Measurements from ENCODE around the gene FEN1.

FEN1 gene

DNA sequence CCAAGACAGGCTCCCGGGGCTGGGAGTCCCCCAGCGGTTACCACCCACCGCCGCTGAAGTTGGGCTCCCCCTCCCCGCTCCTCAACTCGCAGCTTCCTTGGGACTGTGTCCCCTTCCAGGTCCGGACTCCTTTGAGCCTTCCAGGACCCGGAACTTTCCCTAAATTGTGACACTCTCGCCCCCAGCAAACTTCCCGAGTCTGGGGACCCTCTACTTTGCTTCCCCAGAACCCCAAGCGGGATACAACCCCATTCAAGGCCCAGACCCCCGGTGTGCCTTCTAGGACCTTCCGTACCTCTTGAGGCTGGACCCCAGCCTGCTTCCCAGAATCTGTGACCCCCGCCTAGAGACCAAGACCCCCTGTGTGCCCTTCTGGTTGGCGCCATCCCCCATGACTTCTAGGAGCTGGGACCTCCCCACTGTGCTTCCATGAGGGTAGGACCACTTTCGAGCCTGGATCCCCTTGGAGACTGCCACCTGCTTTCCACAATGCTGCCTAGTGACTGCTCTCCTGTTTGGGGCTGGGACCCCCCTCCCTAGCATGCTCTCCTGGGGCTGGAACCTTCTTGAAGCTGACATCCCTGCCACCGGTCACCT, 39.7 kb upstream of the FEN1 start:
- TF ChIP-seq YY1 (IDR thresholded peaks at IDR 0.05; ENCODE audit: low read depth) (no peak), FOXM1 (IDR thresholded peaks at IDR 0.05; ENCODE audit: borderline replicate concordance, low read depth) (no peak), TCF12 (IDR thresholded peaks at IDR 0.05; ENCODE audit: low read depth) (no peak), EGR1 (IDR thresholded peaks at IDR 0.05) (no peak), TEAD4 (IDR thresholded peaks at IDR 0.05) (no peak), RAD21 (IDR thresholded peaks at IDR 0.05; ENCODE audit: low read depth) (no peak), TAF1 (IDR thresholded peaks at IDR 0.05; ENCODE audit: low read depth) (no peak), REST (IDR thresholded peaks at IDR 0.05; ENCODE audit: low read depth) (no peak), CREB1 (IDR thresholded peaks at IDR 0.05; ENCODE audit: low read depth) (no peak), EP300 (IDR thresholded peaks at IDR 0.05; ENCODE audit: borderline replicate concordance) (no peak), NFIC (IDR thresholded peaks at IDR 0.05) (no peak), ZBTB7A (IDR thresholded peaks at IDR 0.05; ENCODE audit: low read depth) (no peak; the same call in 1 of the 2 replicates), CEBPB (IDR thresholded peaks at IDR 0.05) (no peak)
- TF ChIP-seq, protein P1, sequence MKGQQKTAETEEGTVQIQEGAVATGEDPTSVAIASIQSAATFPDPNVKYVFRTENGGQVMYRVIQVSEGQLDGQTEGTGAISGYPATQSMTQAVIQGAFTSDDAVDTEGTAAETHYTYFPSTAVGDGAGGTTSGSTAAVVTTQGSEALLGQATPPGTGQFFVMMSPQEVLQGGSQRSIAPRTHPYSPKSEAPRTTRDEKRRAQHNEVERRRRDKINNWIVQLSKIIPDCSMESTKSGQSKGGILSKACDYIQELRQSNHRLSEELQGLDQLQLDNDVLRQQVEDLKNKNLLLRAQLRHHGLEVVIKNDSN (IDR thresholded peaks at IDR 0.05), result no peak
- TF ChIP-seq, protein P2, sequence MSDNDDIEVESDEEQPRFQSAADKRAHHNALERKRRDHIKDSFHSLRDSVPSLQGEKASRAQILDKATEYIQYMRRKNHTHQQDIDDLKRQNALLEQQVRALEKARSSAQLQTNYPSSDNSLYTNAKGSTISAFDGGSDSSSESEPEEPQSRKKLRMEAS (IDR thresholded peaks at IDR 0.05), result no peak

DNA sequence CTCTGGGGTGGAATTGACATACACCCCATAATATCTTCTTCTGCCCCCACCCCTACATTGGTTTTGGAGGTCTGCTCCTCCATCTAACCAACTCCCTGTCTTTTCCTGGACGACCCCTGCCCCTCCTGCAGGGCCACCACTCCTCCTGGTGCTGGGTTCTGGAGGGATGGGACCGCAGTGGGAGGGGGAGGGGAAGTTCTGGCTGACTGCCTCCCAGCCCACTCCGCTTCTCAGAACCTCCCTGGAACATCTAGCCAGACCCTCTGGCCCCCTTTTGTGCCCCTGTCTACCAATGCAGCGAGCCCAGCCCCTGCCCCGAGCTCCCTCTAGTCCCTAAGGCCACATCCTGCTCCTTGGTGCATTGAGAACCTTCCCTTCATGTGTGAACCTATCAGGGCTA, 39.0 kb upstream of the FEN1 start:
- no peak for TF ChIP-seq TEAD4 (IDR thresholded peaks at IDR 0.05)
- TF ChIP-seq TAF1 (IDR thresholded peaks at IDR 0.05; ENCODE audit: low read depth), result no peak
- TF ChIP-seq, protein P2 (IDR thresholded peaks at IDR 0.05), result no peak
- no peak for TF ChIP-seq ZBTB7A (IDR thresholded peaks at IDR 0.05; ENCODE audit: low read depth)
- TF ChIP-seq RAD21 (IDR thresholded peaks at IDR 0.05; ENCODE audit: low read depth), result no peak
- TF ChIP-seq CREB1 (IDR thresholded peaks at IDR 0.05; ENCODE audit: low read depth), result no peak

DNA sequence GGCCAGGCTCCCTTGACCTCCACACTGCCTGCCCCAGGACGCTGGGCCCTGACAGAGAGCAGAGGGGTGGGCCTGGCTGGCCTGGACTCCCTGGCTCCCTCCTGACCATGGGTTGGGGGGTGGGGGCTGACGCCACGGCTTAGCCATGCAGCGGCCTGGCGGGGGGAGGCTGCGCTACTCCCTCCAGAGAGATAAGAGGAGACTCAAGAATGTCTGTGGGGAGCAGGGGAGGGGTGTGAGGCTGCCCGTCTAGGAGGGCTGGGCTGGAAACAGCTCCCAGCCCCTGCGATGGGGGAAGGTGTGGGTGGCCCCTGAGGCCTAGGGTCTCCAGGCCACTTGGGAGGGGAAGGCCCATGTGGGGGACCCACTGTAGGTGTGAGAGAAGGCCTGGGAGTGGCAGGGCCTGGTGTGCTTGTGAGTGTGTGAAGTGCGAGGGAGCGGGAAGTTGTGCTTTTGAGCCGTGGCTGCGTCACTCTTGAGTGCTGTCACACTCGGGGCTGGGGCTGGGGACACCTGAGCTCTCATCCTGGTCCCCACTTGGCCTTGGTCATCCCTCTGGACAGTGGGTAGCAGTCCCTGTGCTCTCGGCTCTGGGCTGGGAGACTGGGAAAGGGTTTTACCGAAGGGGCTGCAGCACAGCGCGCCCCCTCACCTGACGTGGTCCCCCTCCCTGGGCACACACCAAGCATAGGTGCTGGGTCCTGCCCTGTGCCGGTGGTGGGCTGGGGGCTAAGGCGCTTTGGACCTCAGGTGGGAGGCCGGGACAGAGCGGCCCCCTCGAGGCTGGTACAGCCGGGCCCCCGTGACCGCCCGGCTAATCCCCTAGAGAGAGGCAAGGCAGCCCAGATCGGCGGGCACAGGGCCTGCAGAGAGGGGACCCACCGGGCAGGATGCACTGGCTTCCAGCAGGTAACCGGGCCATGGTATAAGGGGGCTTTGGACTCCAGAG, 37.9 kb upstream of the FEN1 start:
- TF ChIP-seq, protein P2 (IDR thresholded peaks at IDR 0.05), result no peak
- TF ChIP-seq CREB1 (IDR thresholded peaks at IDR 0.05; ENCODE audit: low read depth) (no peak), YY1 (IDR thresholded peaks at IDR 0.05; ENCODE audit: low read depth) (no peak), RAD21 (IDR thresholded peaks at IDR 0.05; ENCODE audit: low read depth) (no peak), FOXM1 (IDR thresholded peaks at IDR 0.05; ENCODE audit: borderline replicate concordance, low read depth) (no peak)

DNA sequence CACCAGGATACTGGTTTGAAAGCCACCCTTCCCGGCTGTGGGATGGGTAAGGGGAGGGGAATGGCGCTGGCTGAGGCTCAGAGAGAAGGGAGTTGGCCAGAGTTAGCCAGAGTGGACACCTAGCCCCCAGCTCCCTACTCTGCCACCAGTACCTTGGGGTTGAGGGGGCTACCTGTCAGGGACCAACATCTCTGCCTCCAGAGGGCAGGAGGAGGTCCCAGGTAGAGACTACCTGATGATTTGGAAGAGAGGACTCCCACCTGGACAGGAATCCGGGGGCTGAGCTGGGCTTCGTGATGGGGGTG, 36.6 kb upstream of the FEN1 start:
- TF ChIP-seq TEAD4 (IDR thresholded peaks at IDR 0.05), result no peak
- TF ChIP-seq EGR1 (IDR thresholded peaks at IDR 0.05), result no peak
- no peak for TF ChIP-seq REST (IDR thresholded peaks at IDR 0.05; ENCODE audit: low read depth)
- no peak for TF ChIP-seq TCF12 (IDR thresholded peaks at IDR 0.05; ENCODE audit: low read depth)
- no peak for TF ChIP-seq CEBPB (IDR thresholded peaks at IDR 0.05)
- no peak for TF ChIP-seq YY1 (IDR thresholded peaks at IDR 0.05; ENCODE audit: low read depth)
- TF ChIP-seq, protein P2 (IDR thresholded peaks at IDR 0.05), result no peak
- TF ChIP-seq FOXM1 (IDR thresholded peaks at IDR 0.05; ENCODE audit: borderline replicate concordance, low read depth), result no peak
- TF ChIP-seq, protein P1 (IDR thresholded peaks at IDR 0.05), result no peak
- no peak for TF ChIP-seq NFIC (IDR thresholded peaks at IDR 0.05)
- no peak for TF ChIP-seq TAF1 (IDR thresholded peaks at IDR 0.05; ENCODE audit: low read depth)
- TF ChIP-seq EP300 (IDR thresholded peaks at IDR 0.05; ENCODE audit: borderline replicate concordance), result no peak
- TF ChIP-seq RAD21 (IDR thresholded peaks at IDR 0.05; ENCODE audit: low read depth), result no peak
- no peak for TF ChIP-seq ZBTB7A (IDR thresholded peaks at IDR 0.05; ENCODE audit: low read depth)
- TF ChIP-seq CREB1 (IDR thresholded peaks at IDR 0.05; ENCODE audit: low read depth), result no peak
